Stimulated activated CD4-positive, alpha-beta T cell treated with anti-CD3 and anti-CD28 coated beads, Interleukin-4, amount 100 ng/mL, for 1 hour (primary cell): ENCODE measurements around the gene SLC30A10.
"Not testable (repeated sequence)": the region's sequence is repeated elsewhere in the genome, so short reads cannot be mapped to it uniquely, and the experiment has no call there.

ENCODE experiments used
- DNase-seq: peaks from one replicate; pipeline ENCODE4 v3.0.0-alpha.2; 2020

Gene SLC30A10

DNA sequence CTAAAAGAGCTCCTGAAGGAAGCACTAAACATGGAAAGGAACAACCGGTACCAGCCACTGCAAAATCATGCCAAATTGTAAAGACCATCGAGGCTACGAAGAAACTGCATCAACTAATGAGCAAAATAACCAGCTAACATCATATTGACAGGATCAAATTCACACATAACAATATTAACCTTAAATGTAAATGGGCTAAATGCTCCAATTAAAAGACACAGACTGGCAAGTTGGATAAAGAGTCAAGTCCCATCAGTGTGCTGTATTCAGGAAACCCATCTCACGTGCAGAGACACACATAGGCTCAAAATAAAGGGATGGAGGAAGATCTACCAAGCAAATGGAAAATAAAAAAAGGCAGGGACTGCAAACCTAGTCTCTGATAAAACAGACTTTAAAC, 39.7 kb downstream of the SLC30A10 start:
- DNase-seq: not testable (repeated sequence)

DNA sequence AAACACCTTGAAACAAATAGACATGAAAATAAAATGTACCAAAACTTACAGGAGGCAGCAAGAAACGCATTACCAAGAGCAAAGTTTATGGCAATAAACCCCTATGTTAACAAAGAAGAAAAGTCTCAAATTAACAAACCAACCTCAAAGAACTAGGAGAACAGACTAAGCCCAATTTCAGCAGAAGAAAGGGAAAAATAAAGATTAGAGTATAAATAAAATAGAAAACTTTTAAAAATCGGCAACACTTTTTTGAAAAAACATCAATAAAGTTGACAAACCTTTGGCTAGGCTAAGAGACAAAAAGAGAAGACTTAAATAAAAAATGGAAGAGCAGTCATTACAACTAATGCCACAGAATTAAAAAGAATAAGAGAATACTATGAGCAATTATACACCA, 42.7 kb downstream of the SLC30A10 start:
- DNase-seq: no peak

DNA sequence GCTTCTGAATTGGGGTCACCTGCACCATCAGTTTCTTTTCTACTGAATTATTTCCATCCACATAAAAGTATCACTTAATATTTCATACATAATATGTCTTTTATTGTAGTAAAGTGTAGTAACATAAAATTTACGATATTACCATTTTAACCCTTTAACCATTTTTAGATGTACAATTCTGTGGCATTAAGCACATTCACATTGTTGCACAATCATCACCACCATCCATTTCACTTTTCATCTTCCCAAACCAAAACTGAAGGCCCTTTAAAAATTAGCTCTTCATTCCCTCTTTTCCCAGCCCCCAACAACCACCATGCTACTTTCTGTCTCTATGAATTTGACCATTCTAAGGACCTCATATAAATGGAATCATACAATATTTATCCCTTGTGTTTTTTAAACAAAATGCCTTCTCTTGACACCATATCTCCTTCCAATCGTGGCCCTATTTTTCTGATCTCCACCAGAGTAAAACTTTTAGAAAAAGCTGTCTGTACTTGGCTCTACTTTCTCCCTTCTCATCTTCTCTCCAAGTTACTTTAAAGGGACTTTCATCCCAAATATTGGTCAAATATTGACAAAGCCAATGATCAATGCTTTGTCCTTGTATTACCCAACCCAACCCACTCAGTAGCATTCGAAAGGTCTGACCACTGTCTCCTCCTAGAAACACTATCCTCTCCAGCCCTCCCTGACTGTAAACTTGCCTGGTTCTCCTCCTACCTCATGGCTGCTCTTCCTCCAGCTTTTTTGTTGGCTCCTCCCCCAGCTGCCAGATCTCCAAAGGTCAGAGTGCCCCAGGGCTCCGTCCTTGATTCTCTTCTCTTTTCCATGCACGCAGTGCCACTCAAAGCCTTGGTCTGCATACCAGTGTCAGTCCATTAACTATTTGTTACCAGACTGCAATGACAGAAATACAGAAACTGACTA, 44.7 kb downstream of the SLC30A10 start:
- DNase-seq: no peak

DNA sequence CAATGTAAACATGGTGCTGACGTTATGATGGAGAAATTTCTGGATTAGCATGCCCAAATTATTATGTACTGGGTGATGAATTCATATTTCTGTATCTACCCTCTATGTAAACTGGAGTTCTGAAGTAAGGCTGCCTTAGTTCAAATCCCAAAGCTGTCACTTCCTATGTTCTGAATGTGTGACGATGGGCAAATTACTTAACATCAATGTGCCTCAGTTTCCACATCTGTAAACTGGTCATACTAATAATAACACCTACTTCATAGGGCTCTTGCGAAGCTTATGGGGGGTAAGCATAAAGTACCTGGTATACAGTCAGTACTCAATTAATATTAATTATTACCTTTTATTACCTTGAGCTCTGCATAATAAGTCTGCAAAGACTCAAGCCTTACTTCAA, 45.6 kb downstream of the SLC30A10 start:
- no peak for DNase-seq

DNA sequence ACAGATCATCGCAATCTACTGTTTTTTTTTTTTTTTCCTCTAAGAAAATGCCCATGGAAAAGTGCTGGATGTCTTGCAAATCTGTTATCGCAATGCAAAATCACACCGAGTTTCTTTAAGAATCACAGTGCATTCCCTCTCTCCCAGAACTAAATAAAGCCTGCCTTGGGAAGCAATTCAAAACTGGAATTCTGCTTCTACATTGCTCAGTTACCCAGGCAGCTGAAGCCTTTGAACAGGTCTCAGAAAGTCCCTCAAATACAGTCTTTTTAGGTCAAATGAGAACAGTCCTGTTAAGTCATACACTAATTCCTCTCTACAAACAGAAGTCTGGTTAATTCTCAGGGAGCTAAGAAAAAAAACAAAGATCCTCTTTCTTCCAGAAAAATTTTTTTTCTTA, 46.3 kb downstream of the SLC30A10 start:
- DNase-seq: no peak

DNA sequence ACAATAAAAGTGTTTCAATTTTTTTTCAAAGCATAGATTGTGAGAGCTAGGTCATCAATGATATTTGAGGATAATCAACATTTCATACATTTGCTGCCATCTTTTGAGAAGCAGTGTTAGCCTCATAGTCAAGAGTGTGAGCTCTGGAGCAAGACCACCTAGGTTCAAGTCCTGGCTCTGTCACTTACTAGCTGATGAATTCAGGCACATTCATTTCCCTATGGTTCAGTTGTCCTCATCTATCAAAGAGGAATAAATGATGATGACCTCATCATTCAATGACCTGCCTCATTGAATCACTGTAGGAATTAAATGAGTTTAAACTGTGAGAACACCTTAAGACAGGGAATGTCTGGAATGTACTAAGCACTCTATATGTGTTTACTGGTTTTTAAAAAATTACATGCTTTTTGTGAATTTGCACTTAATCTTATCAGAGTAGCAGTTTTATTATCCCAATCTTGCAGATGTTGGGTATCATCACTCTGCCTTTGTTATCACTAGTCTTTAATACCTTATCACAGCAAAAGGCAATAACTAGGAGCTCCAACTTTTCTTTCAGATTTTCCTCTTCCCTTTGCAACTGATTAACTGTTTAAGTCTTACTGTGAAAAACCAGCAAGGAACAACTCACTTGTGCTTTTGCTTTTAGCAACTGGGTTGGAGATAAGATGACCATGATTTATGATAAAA, 47.4 kb downstream of the SLC30A10 start:
- no peak for DNase-seq

DNA sequence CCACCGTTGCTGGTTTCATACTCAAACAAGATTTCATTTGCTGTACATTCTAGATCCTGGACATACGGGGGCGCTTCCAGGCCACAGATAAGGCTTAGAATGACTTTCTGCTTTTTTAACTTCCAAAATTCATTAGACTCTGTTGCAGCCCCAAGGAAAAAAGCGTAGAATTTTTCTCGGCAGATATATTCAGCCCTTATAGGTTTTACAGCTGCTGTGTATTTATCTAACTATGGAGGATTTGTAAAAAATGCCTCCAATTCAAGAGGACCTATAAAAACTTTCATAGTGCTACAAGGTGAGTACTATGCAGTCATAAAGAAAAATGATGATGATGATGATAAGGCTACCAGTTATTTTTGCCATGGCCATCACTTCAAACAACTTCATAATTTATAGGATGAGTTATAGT, 51.6 kb downstream of the SLC30A10 start:
- DNase-seq: no peak

DNA sequence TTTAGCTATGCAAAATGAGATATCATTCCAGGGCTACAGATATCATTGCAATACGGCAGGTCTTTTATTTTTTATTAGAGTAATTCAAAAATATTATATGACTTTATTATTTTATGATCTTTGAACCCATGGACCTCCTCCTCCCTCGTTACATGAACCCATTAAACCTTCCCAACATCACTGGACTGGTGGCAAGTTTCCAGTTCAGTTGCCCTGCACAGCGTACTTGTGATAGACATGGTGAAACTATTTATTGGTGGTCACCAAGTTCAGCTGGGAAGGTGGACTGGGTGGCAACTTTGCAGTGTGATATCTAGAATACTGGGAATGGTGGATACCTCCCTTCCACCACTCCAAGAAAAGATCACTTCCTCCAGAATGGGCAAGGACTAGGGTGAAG, 52.5 kb downstream of the SLC30A10 start:
- no peak for DNase-seq

DNA sequence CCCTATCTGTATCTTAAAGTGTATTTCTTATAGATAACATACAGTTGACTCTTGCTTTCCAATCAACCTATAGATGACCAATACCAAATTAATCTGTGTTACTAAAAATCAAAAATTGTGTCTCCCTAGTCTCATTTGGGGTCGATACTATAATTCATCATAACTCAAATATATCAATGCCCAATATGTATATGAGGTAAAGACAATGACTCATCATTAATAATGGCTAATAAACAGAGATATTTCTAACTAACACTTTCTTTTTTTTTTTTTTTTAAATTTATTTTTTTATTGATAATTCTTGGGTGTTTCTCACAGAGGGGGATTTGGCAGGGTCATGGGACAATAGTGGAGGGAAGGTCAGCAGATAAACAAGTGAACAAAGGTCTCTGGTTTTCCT, 55.8 kb downstream of the SLC30A10 start:
- not testable (repeated sequence) for DNase-seq

DNA sequence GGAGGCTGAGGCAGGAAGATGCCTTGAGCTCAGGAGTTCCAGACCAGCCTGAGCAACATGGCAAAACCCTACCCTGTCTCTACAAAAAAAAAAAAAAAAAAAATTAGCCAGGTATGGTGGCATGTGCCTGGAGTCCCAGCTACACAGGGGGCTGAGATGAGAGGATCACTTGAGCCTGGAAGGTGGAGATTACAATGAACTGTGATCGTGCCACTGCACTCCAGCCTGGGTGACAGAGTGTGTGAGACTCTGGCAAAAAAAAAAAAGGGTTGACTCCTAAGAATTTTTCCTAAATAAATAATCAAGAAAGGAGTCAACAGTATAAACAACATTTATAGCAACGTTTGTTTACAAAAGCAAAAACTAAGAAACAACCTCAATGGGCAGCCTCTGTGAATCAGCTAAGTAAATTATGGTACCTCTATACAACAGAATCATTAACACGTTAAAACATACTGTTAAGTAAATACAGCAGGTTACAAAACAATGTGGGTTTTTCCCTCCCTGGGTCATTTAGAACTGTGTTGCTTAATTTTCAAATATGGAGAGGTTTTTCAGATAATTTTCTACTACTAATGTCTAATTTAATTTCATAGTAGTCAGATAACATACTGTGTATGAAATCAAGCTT, 56.8 kb downstream of the SLC30A10 start:
- no peak for DNase-seq

DNA sequence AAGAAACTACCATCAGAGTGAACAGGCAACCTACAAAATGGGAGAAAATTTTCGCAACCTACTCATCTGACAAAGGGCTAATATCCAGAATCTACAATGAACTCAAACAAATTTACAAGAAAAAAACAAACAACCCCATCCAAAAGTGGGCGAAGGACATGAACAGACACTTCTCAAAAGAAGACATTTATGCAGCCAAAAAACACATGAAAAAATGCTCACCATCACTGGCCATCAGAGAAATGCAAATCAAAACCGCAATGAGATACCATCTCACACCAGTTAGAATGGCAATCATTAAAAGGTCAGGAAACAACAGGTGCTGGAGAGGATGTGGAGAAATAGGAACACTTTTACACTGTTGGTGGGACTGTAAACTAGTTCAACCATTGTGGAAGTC, 59.7 kb downstream of the SLC30A10 start:
- DNase-seq: not testable (repeated sequence)
